Ishikawa (cell line): Measurements from ENCODE around the gene SDK2.

Experiments used
- CEBPB ChIP-seq: IDR thresholded peaks from 2 replicates; pipeline ENCODE4 v1.6.1; 2012
- CREB1 ChIP-seq: IDR thresholded peaks from 2 replicates; pipeline ENCODE4 v1.6.1; 2012; ENCODE audit warnings: low read depth
- EGR1 ChIP-seq: IDR thresholded peaks from 2 replicates; pipeline ENCODE4 v1.6.1; 2012
- EP300 ChIP-seq: IDR thresholded peaks from 2 replicates; pipeline ENCODE4 v1.6.1; 2012; ENCODE audit warnings: borderline replicate concordance
- FOXM1 ChIP-seq: IDR thresholded peaks from 2 replicates; pipeline ENCODE4 v1.6.1; 2012; ENCODE audit warnings: low read depth, borderline replicate concordance
- MAX ChIP-seq: IDR thresholded peaks from 2 replicates; pipeline ENCODE4 v1.6.1; 2012
- NFIC ChIP-seq: IDR thresholded peaks from 2 replicates; pipeline ENCODE4 v1.6.1; 2012
- RAD21 ChIP-seq: IDR thresholded peaks from 2 replicates; pipeline ENCODE4 v1.6.1; 2012; ENCODE audit warnings: low read depth
- REST ChIP-seq: IDR thresholded peaks from 2 replicates; pipeline ENCODE4 v1.6.1; 2012; ENCODE audit warnings: low read depth, mild to moderate bottlenecking
- TAF1 ChIP-seq: IDR thresholded peaks from 2 replicates; pipeline ENCODE4 v1.6.1; 2012; ENCODE audit warnings: low read depth, mild to moderate bottlenecking
- TCF12 ChIP-seq: IDR thresholded peaks from 2 replicates; pipeline ENCODE4 v1.6.1; 2012; ENCODE audit warnings: low read depth
- TEAD4 ChIP-seq: IDR thresholded peaks from 2 replicates; pipeline ENCODE4 v1.6.1; 2012
- USF1 ChIP-seq: IDR thresholded peaks from 2 replicates; pipeline ENCODE4 v1.6.1; 2012
- YY1 ChIP-seq: IDR thresholded peaks from 2 replicates; pipeline ENCODE4 v1.6.1; 2012; ENCODE audit warnings: low read depth
- ZBTB7A ChIP-seq: IDR thresholded peaks from 2 replicates; pipeline ENCODE4 v1.6.1; 2012; ENCODE audit warnings: low read depth

SDK2 gene

DNA sequence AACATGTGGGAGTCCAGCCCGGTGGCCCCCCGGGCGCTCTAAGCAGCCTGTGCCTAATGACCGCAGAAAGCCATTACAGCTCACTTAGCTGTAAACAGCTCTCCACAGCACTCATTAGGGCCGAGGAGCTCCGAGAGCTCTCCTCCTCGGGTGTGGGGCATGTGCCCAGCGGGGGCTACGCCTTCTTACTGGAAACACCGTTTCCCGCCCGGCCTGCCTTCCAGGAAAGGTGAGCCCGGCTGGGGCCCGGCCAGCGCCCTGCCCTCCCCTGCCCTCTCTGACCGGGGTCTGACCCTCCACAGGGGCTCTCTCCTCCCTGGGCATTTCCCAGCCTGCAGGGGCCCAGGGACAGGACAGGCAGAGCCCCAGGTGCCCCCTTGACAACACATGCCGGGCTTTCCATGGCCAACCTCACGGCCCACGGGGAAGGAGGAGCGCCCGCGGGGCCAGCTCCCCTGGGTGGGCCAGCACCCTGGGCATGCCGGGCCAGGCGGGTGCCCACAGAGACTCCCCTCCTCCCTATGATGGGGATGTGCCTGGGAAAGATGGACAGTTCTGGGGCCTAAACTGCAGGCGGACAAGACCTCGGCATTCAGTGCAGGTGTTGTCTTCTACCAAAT is 72.6 kb downstream of the SDK2 start:
- TF ChIP-seq EP300: no peak

- TF ChIP-seq TCF12 (no peak), EP300 (no peak), EGR1 (no peak), NFIC (no peak), RAD21 (no peak), REST (no peak), FOXM1 (no peak), MAX (no peak), TAF1 (no peak), ZBTB7A (no peak), YY1 (no peak), TEAD4 (no peak), CEBPB (no peak), USF1 (no peak), CREB1 (no peak)
These were observed 74.4 kb downstream of the SDK2 start for GRCh38 chr17:73569762-73570319.

DNA sequence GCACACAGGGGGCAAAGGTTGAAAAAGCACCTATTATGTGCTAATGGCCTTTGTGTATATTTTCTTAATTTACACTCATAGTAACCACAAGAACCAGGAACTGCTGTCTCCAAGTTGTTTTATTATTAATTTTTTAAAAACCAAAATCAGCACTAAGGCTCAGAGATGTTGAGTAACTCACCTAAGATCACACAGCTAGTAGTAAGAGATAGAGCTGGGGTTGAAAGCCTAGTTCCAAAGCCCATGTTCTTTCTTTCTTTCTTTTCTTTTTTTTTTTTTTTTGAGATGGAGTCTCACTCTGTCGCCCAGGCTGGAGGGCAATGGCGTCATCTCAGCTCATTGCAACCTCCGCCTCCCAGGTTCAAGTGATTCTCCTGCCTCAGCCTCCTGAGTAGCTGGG is 75.3 kb downstream of the SDK2 start:
- no peak for TF ChIP-seq MAX
- TF ChIP-seq NFIC: no peak
- TF ChIP-seq FOXM1: no peak
- no peak for TF ChIP-seq EGR1
- no peak for TF ChIP-seq TCF12
- TF ChIP-seq ZBTB7A: no peak
- TF ChIP-seq EP300: no peak
- no peak for TF ChIP-seq TAF1
- TF ChIP-seq RAD21: no peak
- no peak for TF ChIP-seq CREB1
- TF ChIP-seq YY1: no peak
- no peak for TF ChIP-seq TEAD4
- no peak for TF ChIP-seq CEBPB
- TF ChIP-seq REST: no peak
- no peak for TF ChIP-seq USF1

GRCh38 chr17:73566905-73567782 is 77.1 kb downstream of the SDK2 start:
- no peak for TF ChIP-seq CREB1
- TF ChIP-seq TAF1: no peak
- TF ChIP-seq TCF12: no peak
- TF ChIP-seq YY1: no peak
- TF ChIP-seq NFIC: no peak
- TF ChIP-seq RAD21: no peak
- TF ChIP-seq EP300: no peak
- no peak for TF ChIP-seq ZBTB7A
- no peak for TF ChIP-seq FOXM1
- no peak for TF ChIP-seq MAX
- no peak for TF ChIP-seq TEAD4

- TF ChIP-seq CREB1: no peak
- no peak for TF ChIP-seq EGR1
- TF ChIP-seq CEBPB: no peak
These were observed 79.4 kb downstream of the SDK2 start for GRCh38 chr17:73564843-73565242.
